Measurements from ENCODE around the gene ZNF407.

ZNF407 gene

DNA sequence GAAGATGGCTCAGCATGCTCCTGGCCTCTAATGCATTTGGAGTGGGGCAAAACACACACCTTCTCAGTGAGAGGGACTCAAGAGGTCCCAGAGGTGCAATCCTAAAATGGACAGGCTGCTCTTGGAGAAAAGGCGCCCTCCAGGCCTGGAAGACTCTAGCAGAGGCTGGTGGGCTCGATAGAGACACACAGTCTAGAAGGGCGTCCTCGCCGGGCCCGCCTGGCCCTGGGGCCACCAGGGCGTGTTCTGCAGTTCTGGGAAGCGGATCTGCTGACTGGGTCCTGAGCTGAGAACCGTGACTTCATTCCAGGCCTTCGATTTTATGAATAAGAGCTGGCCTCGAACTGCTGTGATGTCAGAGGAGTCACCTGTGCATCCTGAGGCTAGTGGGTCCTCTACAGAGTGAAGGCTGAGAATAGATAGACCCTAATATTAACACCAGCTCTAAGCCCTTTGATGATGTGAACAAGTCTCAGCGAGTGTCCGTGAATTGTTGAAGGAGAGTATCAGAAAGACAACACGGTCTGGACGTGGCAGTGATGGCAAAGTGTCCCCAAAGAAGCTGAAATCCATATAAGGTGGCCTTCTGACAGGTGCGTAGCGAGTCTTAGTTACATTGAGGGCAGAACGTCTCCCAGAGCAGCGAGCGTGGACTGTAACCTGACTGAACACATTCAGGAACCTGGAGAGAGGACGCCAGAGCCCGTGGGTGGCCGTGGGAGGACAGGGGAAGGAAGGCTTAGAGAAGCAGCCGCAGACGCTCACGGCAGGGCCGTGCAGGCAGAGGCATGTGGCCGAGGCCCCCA lies 474.4 kb downstream of the ZNF407 start:
- peak overlapping the region in 1 of 2 donors; percentile 60 for H3K27ac ChIP-seq
- no peak for DNase-seq (ENCODE audit: low spot score)
- H3K4me3 ChIP-seq, result no peak overlapping the region
- TF ChIP-seq CTCF (IDR thresholded peaks at IDR 0.05), result no peak

GRCh38 chr18:75072672-75073371 lies 475.2 kb downstream of the ZNF407 start:
- no peak for TF ChIP-seq CTCF (IDR thresholded peaks at IDR 0.05)
- DNase-seq (ENCODE audit: low spot score), result no peak
- H3K4me3 ChIP-seq, result no peak overlapping the region
- no peak overlapping the region for H3K27ac ChIP-seq

DNA sequence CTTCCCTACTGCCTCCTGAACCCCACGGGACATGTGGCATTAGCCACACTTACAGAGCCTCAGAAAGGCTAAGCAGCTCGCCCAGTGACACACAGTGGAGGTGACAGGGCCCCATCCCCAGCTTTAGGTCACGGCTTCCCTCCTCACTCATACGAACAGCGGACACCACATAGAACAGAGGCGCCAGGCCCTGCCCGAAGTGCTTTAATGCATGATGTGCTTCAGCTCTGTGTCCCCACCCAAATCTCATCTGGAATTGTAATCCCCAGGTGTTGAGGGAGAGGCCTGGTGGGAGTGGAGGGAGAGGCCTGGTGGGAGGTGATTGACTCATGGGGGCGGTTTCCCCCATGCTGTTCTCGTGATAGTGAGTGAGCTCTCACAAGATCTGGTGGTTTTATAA lies 476.0 kb downstream of the ZNF407 start:
- TF ChIP-seq CTCF (IDR thresholded peaks at IDR 0.05), result no peak
- no peak overlapping the region for H3K4me3 ChIP-seq
- no peak overlapping the region for H3K27ac ChIP-seq
- DNase-seq (ENCODE audit: low spot score), result no peak

DNA sequence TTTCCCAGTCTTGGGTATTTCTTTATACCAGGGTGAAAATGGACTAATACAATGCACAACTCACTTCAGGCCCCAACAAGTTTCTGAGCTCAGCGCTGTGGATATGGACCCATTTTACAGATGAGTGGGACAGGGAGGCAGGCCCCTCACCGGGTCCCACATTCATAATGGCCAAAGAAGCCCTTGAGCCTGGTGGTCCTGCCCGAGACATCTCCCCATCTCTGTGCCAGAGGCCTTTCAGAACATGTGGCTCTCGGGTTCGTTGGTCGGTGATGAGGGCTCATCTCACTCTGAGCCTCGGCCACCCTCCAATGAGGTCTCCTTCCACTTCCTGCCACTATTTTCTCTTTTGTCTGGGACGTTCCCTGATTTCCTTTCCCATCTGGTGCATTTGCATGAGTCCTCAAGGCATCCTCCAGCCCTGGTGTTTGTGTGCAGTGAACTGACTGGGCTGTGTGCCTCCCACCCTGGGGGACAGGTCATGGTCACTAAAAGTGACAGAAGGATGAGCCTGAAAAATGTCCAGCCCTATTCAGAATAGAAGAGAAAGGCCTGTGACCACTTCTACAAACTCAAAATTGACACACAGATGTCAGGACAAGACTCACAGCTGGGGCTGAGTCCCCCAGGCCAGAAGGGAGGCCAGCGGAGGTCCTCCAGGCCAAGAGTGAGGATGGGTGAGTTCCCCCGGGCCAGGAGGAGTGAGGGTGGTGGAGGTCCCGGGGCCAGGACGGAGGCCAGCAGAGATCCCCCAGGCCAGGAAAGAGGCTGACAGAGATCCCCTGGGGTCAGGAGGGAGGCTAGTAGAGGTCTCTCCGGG lies 476.7 kb downstream of the ZNF407 start:
- DNase-seq (ENCODE audit: low spot score), result no peak
- H3K27ac ChIP-seq, result no peak overlapping the region
- no peak overlapping the region for H3K4me3 ChIP-seq
- TF ChIP-seq CTCF (IDR thresholded peaks at IDR 0.05), result no peak

DNA sequence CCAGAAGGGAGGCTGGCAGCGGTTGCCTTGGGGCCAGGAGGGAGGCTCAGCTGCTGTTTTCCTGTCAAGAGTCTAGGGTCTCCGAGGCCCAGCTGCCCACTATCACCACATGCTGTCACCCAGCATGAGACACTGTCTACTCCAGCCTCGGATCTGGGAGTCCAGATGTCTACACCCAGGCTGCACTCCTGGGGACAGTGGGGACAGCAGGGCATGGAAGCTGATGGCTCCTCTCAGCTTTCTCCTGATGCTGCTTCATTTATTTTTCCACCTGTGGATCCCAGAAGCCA lies 477.3 kb downstream of the ZNF407 start:
- no peak for TF ChIP-seq CTCF (IDR thresholded peaks at IDR 0.05)
- no peak overlapping the region for H3K4me3 ChIP-seq
- H3K27ac ChIP-seq, result no peak overlapping the region
- DNase-seq (ENCODE audit: low spot score), result no peak

- DNase-seq (ENCODE audit: low spot score), result no peak
- TF ChIP-seq CTCF (IDR thresholded peaks at IDR 0.05), result no peak
- Histone ChIP-seq H3K4me3 (no peak overlapping the region), H3K27ac (no peak overlapping the region)
Observed at GRCh38 chr18:75075429-75075841, 477.8 kb downstream of the ZNF407 start.

Measured in coronary artery (tissue), 2 donors.